ENCODE measurements around the gene PTPRS.

Gene PTPRS

GRCh38 chr19:5345895-5346386, 5.3 kb upstream of the PTPRS start:
- Histone ChIP-seq H2AFZ (ENCODE audit: low read depth, low read length) (no peak overlapping the region), H3K36me3 (ENCODE audit: insufficient read depth, low read length) (no peaks in the 10 kb centered on the region), H3K4me3 (ENCODE audit: low read length) (no peak overlapping the region), H3K27me3 (ENCODE audit: insufficient read depth, low read length) (no peaks in the 10 kb centered on the region), H3K4me1 (ENCODE audit: insufficient read depth, low read length) (peaks cover 4% of the 10 kb centered on the region), H3K9me3 (ENCODE audit: low read length) (no peaks in the 10 kb centered on the region)

- H3K36me3 ChIP-seq (ENCODE audit: insufficient read depth, low read length), result no peaks in the 10 kb centered on the region
- no peak overlapping the region for H3K4me3 ChIP-seq (ENCODE audit: low read length)
- no peaks in the 10 kb centered on the region for H3K9me3 ChIP-seq (ENCODE audit: low read length)
- no peaks in the 10 kb centered on the region for H3K27me3 ChIP-seq (ENCODE audit: insufficient read depth, low read length)
- no peak overlapping the region for H2AFZ ChIP-seq (ENCODE audit: low read depth, low read length)
- peaks cover 10% of the 10 kb centered on the region for H3K4me1 ChIP-seq (ENCODE audit: insufficient read depth, low read length)
Measured at GRCh38 chr19:5343848-5344247, 3.2 kb upstream of the PTPRS start.

DNA sequence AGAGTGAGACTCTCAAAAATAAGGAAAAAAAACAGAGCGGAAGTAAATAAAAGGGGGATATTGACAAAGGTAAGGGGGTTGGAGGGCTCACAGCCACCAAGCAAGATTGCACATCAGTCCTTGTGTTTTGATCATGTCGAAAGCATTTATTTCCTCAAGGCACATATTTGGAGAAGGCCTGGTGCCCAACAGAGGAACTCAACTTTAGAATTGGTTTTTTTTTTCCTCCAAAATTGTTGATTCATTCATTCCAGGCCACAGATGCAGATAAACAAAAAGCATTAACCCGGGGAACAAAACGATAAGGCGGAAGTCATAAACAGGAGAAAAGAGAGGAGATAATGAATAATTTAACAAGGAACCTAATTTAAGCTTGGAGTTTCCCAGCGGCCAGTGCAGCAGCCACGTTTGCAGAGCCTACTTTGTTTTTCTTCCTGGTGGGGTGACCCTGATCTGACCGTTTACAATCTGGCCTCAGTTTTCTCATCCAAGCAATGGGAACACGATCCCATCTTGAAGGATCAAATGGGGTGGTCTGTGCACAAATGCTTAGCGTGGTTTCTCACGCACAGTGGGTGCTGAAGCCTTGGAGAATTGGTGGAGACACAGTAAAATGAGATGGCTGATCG, 2.1 kb upstream of the PTPRS start:
- no peaks in the 10 kb centered on the region for H3K27me3 ChIP-seq (ENCODE audit: insufficient read depth, low read length)
- peaks cover 20% of the 10 kb centered on the region for H3K4me1 ChIP-seq (ENCODE audit: insufficient read depth, low read length)
- H3K9me3 ChIP-seq (ENCODE audit: low read length), result no peaks in the 10 kb centered on the region
- H3K36me3 ChIP-seq (ENCODE audit: insufficient read depth, low read length), result peaks cover 2% of the 10 kb centered on the region
- H2AFZ ChIP-seq (ENCODE audit: low read depth, low read length), result no peak overlapping the region
- H3K4me3 ChIP-seq (ENCODE audit: low read length), result no peak overlapping the region

- Histone ChIP-seq H3K4me3 (ENCODE audit: low read length) (no peak overlapping the region), H3K4me1 (ENCODE audit: insufficient read depth, low read length) (peaks cover 22% of the 10 kb centered on the region), H2AFZ (ENCODE audit: low read depth, low read length) (no peak overlapping the region), H3K9me3 (ENCODE audit: low read length) (no peaks in the 10 kb centered on the region), H3K27me3 (ENCODE audit: insufficient read depth, low read length) (no peaks in the 10 kb centered on the region), H3K36me3 (ENCODE audit: insufficient read depth, low read length) (peaks cover 2% of the 10 kb centered on the region)
Measured at GRCh38 chr19:5341981-5342380, 1.4 kb upstream of the PTPRS start.

DNA sequence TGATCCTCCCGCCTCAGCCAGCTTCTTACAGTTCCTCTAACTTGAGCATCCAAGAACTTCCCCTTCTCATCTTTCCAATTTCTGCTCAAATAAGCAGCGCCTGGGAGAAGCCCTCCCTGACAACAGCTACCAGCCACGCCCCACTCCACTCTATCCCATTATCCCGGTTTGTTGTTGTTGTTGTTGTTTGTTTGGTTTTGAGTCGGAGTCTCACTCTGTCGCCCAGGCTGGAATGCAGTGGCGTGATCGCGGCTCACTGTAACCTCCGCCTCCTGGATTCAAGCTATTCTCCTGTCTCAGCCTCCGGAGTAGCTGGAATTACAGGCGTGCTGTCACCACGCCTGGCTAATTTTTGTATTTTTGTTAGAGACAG, 822 bp upstream of the PTPRS start:
- Histone ChIP-seq H3K9me3 (ENCODE audit: low read length) (no peaks in the 10 kb centered on the region), H3K4me1 (ENCODE audit: insufficient read depth, low read length) (peaks cover 26% of the 10 kb centered on the region), H3K27me3 (ENCODE audit: insufficient read depth, low read length) (no peaks in the 10 kb centered on the region), H2AFZ (ENCODE audit: low read depth, low read length) (no peak overlapping the region), H3K36me3 (ENCODE audit: insufficient read depth, low read length) (peaks cover 4% of the 10 kb centered on the region), H3K4me3 (ENCODE audit: low read length) (no peak overlapping the region)

GRCh38 chr19:5339950-5340636, 519 bp downstream of the PTPRS start:
- Histone ChIP-seq H3K9me3 (ENCODE audit: low read length) (no peaks in the 10 kb centered on the region), H3K4me1 (ENCODE audit: insufficient read depth, low read length) (peaks cover 29% of the 10 kb centered on the region), H3K4me3 (ENCODE audit: low read length) (peak overlapping the region; percentile 95), H2AFZ (ENCODE audit: low read depth, low read length) (no peak overlapping the region), H3K27me3 (ENCODE audit: insufficient read depth, low read length) (no peaks in the 10 kb centered on the region), H3K36me3 (ENCODE audit: insufficient read depth, low read length) (peaks cover 9% of the 10 kb centered on the region)

- peaks cover 29% of the 10 kb centered on the region for H3K4me1 ChIP-seq (ENCODE audit: insufficient read depth, low read length)
- no peak overlapping the region for H2AFZ ChIP-seq (ENCODE audit: low read depth, low read length)
- peak overlapping the region; percentile 95 for H3K4me3 ChIP-seq (ENCODE audit: low read length)
- H3K27me3 ChIP-seq (ENCODE audit: insufficient read depth, low read length), result no peaks in the 10 kb centered on the region
- H3K36me3 ChIP-seq (ENCODE audit: insufficient read depth, low read length), result peaks cover 16% of the 10 kb centered on the region
- no peaks in the 10 kb centered on the region for H3K9me3 ChIP-seq (ENCODE audit: low read length)
Measured at GRCh38 chr19:5339198-5339949, 1.2 kb downstream of the PTPRS start.

DNA sequence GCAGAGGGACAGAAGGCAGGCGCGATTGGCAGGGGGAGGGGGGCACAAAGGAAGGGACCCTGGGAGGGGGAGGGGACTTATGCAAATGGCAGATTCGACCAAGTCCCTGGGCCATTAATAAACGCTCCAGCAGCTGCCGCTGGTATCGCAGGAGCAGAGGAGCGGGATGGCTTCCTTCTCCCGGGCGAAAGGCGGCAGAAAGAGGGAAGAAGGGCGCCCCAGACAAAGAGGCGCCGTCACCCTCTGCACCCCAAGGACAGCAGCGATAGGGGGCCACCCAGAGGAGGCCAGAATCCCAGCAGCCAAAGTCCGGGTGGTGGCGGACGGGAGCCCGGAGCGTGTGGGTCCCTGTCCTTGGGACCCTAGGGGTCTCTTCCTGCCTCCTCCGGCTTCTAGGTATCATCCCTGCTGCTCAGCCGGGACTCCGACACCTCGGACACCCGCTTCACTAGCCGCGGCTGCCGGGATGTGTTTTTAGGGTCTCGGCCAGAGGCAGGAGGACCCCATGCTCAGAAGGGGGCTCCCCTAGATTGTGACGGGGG, 1.9 kb downstream of the PTPRS start:
- H3K4me1 ChIP-seq (ENCODE audit: insufficient read depth, low read length), result peaks cover 29% of the 10 kb centered on the region
- peak overlapping the region; percentile 95 for H3K4me3 ChIP-seq (ENCODE audit: low read length)
- no peaks in the 10 kb centered on the region for H3K9me3 ChIP-seq (ENCODE audit: low read length)
- H3K36me3 ChIP-seq (ENCODE audit: insufficient read depth, low read length), result peaks cover 18% of the 10 kb centered on the region
- no peak overlapping the region for H2AFZ ChIP-seq (ENCODE audit: low read depth, low read length)
- H3K27me3 ChIP-seq (ENCODE audit: insufficient read depth, low read length), result no peaks in the 10 kb centered on the region

GRCh38 chr19:5337708-5338655, 2.6 kb downstream of the PTPRS start:
- Histone ChIP-seq H3K36me3 (ENCODE audit: insufficient read depth, low read length) (peaks cover 23% of the 10 kb centered on the region), H3K4me1 (ENCODE audit: insufficient read depth, low read length) (peaks cover 29% of the 10 kb centered on the region), H3K9me3 (ENCODE audit: low read length) (no peaks in the 10 kb centered on the region), H3K4me3 (ENCODE audit: low read length) (no peak overlapping the region), H2AFZ (ENCODE audit: low read depth, low read length) (no peak overlapping the region), H3K27me3 (ENCODE audit: insufficient read depth, low read length) (no peaks in the 10 kb centered on the region)

- Histone ChIP-seq H3K4me1 (ENCODE audit: insufficient read depth, low read length) (peaks cover 29% of the 10 kb centered on the region), H2AFZ (ENCODE audit: low read depth, low read length) (no peak overlapping the region), H3K9me3 (ENCODE audit: low read length) (no peaks in the 10 kb centered on the region), H3K27me3 (ENCODE audit: insufficient read depth, low read length) (no peaks in the 10 kb centered on the region), H3K4me3 (ENCODE audit: low read length) (no peak overlapping the region), H3K36me3 (ENCODE audit: insufficient read depth, low read length) (peaks cover 27% of the 10 kb centered on the region)
Measured at GRCh38 chr19:5337126-5337525, 3.5 kb downstream of the PTPRS start.

DNA sequence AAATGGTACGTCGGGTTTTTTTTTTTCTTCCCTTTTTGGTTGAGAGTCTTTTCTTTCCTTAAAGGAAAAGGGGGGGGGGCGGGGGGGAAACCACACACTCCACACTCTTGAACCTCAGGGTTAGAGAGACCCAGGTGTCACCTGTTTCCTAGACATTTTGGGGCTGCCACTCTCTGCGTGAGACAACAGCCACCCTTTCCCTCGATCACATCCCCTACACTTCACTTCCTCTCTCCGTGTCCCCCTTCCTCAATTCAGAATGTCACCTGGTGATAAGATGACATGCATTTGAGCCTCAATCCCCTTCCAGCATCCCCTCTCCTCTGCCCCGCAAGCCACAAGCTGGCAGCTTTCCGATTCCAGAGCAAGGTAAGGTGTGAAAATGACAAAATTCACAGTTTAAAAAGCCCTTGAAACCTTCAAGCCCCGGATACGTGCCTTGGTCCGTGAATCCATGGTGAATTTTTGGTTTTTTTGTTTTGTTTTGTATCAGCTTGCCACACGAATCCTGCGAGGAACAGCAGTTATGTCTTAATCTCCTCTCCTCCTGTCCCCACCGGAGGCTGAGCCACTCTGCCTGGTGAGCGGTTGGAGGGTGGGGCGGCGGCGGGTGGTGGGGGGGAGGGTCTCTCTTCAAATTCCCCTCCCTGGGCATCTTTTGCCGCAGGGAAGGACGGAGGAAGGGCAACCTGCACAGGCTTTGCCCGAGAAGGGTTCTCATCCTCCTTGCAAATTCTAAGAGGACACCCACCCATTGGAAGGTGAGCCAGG, 4.2 kb downstream of the PTPRS start:
- Histone ChIP-seq H3K27me3 (ENCODE audit: insufficient read depth, low read length) (no peaks in the 10 kb centered on the region), H3K4me1 (ENCODE audit: insufficient read depth, low read length) (peaks cover 29% of the 10 kb centered on the region), H2AFZ (ENCODE audit: low read depth, low read length) (no peak overlapping the region), H3K36me3 (ENCODE audit: insufficient read depth, low read length) (peaks cover 27% of the 10 kb centered on the region), H3K9me3 (ENCODE audit: low read length) (no peaks in the 10 kb centered on the region), H3K4me3 (ENCODE audit: low read length) (no peak overlapping the region)

GRCh38 chr19:5335593-5335992, 5.0 kb downstream of the PTPRS start:
- Histone ChIP-seq H3K36me3 (ENCODE audit: insufficient read depth, low read length) (peaks cover 27% of the 10 kb centered on the region), H3K9me3 (ENCODE audit: low read length) (no peaks in the 10 kb centered on the region), H2AFZ (ENCODE audit: low read depth, low read length) (no peak overlapping the region), H3K4me3 (ENCODE audit: low read length) (no peak overlapping the region), H3K4me1 (ENCODE audit: insufficient read depth, low read length) (peaks cover 29% of the 10 kb centered on the region), H3K27me3 (ENCODE audit: insufficient read depth, low read length) (no peaks in the 10 kb centered on the region)
